ENCODE measurements around the gene SSBP2.

The SSBP2 gene

GRCh38 chr5:81790336-81790735 is 39.4 kb upstream of the SSBP2 start:
- Histone ChIP-seq H3F3A (ENCODE audit: insufficient read depth) (no peaks in the 10 kb centered on the region), H2AFZ (ENCODE audit: low read depth, low read length, severe bottlenecking) (no peak overlapping the region)

GRCh38 chr5:81789033-81789432 is 38.1 kb upstream of the SSBP2 start:
- no peaks in the 10 kb centered on the region for H3K79me2 ChIP-seq (ENCODE audit: insufficient read depth, low read length)
- no peaks in the 10 kb centered on the region for H3K36me3 ChIP-seq (ENCODE audit: low read length)
- TF ChIP-seq, protein P1, sequence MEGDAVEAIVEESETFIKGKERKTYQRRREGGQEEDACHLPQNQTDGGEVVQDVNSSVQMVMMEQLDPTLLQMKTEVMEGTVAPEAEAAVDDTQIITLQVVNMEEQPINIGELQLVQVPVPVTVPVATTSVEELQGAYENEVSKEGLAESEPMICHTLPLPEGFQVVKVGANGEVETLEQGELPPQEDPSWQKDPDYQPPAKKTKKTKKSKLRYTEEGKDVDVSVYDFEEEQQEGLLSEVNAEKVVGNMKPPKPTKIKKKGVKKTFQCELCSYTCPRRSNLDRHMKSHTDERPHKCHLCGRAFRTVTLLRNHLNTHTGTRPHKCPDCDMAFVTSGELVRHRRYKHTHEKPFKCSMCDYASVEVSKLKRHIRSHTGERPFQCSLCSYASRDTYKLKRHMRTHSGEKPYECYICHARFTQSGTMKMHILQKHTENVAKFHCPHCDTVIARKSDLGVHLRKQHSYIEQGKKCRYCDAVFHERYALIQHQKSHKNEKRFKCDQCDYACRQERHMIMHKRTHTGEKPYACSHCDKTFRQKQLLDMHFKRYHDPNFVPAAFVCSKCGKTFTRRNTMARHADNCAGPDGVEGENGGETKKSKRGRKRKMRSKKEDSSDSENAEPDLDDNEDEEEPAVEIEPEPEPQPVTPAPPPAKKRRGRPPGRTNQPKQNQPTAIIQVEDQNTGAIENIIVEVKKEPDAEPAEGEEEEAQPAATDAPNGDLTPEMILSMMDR (IDR thresholded peaks at IDR 0.05; ENCODE audit: insufficient read depth, low read length, poor library complexity, severe bottlenecking) = no peak
- no peak for TF ChIP-seq EZH2phosphoT487 (conservative IDR thresholded peaks at IDR 0.05; ENCODE audit: low read length)
- H3K27me3 ChIP-seq (ENCODE audit: low read length) = no peaks in the 10 kb centered on the region
- no peak overlapping the region for H2AFZ ChIP-seq (ENCODE audit: low read depth, low read length, severe bottlenecking)
- no peak overlapping the region for H3K4me2 ChIP-seq (ENCODE audit: low read depth, low read length, poor library complexity, severe bottlenecking)
- no peak overlapping the region for H3K27ac ChIP-seq (ENCODE audit: low read depth, low read length)
- no peak overlapping the region for H3K4me3 ChIP-seq (ENCODE audit: insufficient read depth, low read length, poor library complexity, severe bottlenecking)
- no peaks in the 10 kb centered on the region for H3F3A ChIP-seq (ENCODE audit: insufficient read depth)
- H3K9ac ChIP-seq (ENCODE audit: low read length) = no peak overlapping the region
- H3K9me3 ChIP-seq (ENCODE audit: insufficient read depth, low read length) = no peaks in the 10 kb centered on the region
- no peaks in the 10 kb centered on the region for H4K20me1 ChIP-seq (ENCODE audit: low read depth, low read length)
- no peaks in the 10 kb centered on the region for H3K9me2 ChIP-seq (replicated peaks; ENCODE audit: insufficient read depth, low read length)

More at GRCh38 chr5:81790336-81790735, 39.4 kb upstream of the SSBP2 start:
- Histone ChIP-seq H3K9ac (ENCODE audit: low read length) (no peak overlapping the region), H3K27me3 (ENCODE audit: low read length) (no peaks in the 10 kb centered on the region), H3K9me2 (replicated peaks; ENCODE audit: insufficient read depth, low read length) (no peaks in the 10 kb centered on the region), H3K4me3 (ENCODE audit: insufficient read depth, low read length, poor library complexity, severe bottlenecking) (no peak overlapping the region), H3K36me3 (ENCODE audit: low read length) (no peaks in the 10 kb centered on the region), H3K79me2 (ENCODE audit: insufficient read depth, low read length) (no peaks in the 10 kb centered on the region), H4K20me1 (ENCODE audit: low read depth, low read length) (no peaks in the 10 kb centered on the region), H3K9me3 (ENCODE audit: insufficient read depth, low read length) (no peaks in the 10 kb centered on the region), H3K4me2 (ENCODE audit: low read depth, low read length, poor library complexity, severe bottlenecking) (no peak overlapping the region), H3K27ac (ENCODE audit: low read depth, low read length) (no peak overlapping the region)
- TF ChIP-seq, protein P1 (IDR thresholded peaks at IDR 0.05; ENCODE audit: insufficient read depth, low read length, poor library complexity, severe bottlenecking) = no peak
- no peak for TF ChIP-seq EZH2phosphoT487 (conservative IDR thresholded peaks at IDR 0.05; ENCODE audit: low read length)

GRCh38 chr5:81788329-81788728 is 37.4 kb upstream of the SSBP2 start:
- no peak overlapping the region for H2AFZ ChIP-seq (ENCODE audit: low read depth, low read length, severe bottlenecking)
- no peaks in the 10 kb centered on the region for H3K36me3 ChIP-seq (ENCODE audit: low read length)
- no peaks in the 10 kb centered on the region for H3K9me3 ChIP-seq (ENCODE audit: insufficient read depth, low read length)
- H3F3A ChIP-seq (ENCODE audit: insufficient read depth) = no peaks in the 10 kb centered on the region
- H3K4me2 ChIP-seq (ENCODE audit: low read depth, low read length, poor library complexity, severe bottlenecking) = no peak overlapping the region
- no peak overlapping the region for H3K4me3 ChIP-seq (ENCODE audit: insufficient read depth, low read length, poor library complexity, severe bottlenecking)
- H3K27me3 ChIP-seq (ENCODE audit: low read length) = no peaks in the 10 kb centered on the region
- no peaks in the 10 kb centered on the region for H3K9me2 ChIP-seq (replicated peaks; ENCODE audit: insufficient read depth, low read length)
- H3K79me2 ChIP-seq (ENCODE audit: insufficient read depth, low read length) = no peaks in the 10 kb centered on the region
- H4K20me1 ChIP-seq (ENCODE audit: low read depth, low read length) = no peaks in the 10 kb centered on the region
- H3K27ac ChIP-seq (ENCODE audit: low read depth, low read length) = no peak overlapping the region
- TF ChIP-seq, protein P1 (IDR thresholded peaks at IDR 0.05; ENCODE audit: insufficient read depth, low read length, poor library complexity, severe bottlenecking) = no peak
- no peak for TF ChIP-seq EZH2phosphoT487 (conservative IDR thresholded peaks at IDR 0.05; ENCODE audit: low read length)
- no peak overlapping the region for H3K9ac ChIP-seq (ENCODE audit: low read length)

All from SU-DHL-6 (cell line).